Mucosa of descending colon (tissue), 3 donors: ENCODE data around the gene ATP2A2. TPM values are rescaled to one million over a fixed set of nuclear protein-coding genes. Genes with fewer than 3 reads are reported as not detected.

Experiments used
- ATAC-seq: fragments of 200-7000 bp; cut with Tn5 transposase; one replicate; pipeline ENCODE4 v1.9.1; 2020; ENCODE audit warnings: mild to moderate bottlenecking, moderate library complexity
- DNase-seq, 3 donors: peaks; one replicate each; pipeline ENCODE4 v3.0.0-alpha.2; 2020
- H3K36me3 ChIP-seq: fragments of 200-600 bp; one replicate; pipeline ENCODE4 v1.8.0; 2021; ENCODE audit warnings: low read depth, mild to moderate bottlenecking
- H3K4me1 ChIP-seq: fragments of 200-600 bp; one replicate; pipeline ENCODE4 v1.8.0; 2021; ENCODE audit warnings: low read depth, mild to moderate bottlenecking
- H3K4me3 ChIP-seq: fragments of 200-600 bp; one replicate; pipeline ENCODE4 v1.8.0; 2021; ENCODE audit warnings: mild to moderate bottlenecking
- H3K9me3 ChIP-seq: fragments of 200-600 bp; one replicate; pipeline ENCODE4 v1.8.0; 2021; ENCODE audit warnings: mild to moderate bottlenecking
- intact Hi-C, 2 donors: fragments of 100-400 bp; cut with DNase I in 1 of 2; cut with micrococcal nuclease in 1 of 2; formaldehyde crosslinking; loops; one replicate each; pipeline versions ENCODE4 v1.11.0 to v1.11.1; 2022; cut with DNase I, micrococcal nuclease
- long read RNA-seq, 2 donors: library from polyadenylated mRNA; unstranded; transcript quantifications; one replicate each; pipeline ENCODE4 v2.0.0, GENCODE V29; 2019 to 2021
- total RNA-seq, 3 donors: library from RNA; stranded (reverse); fragmentation: NEBNext Ultra II Directional in 2 of 3; extraction: Animal tissue kit (Norgen Biotek cat#: 25700) in 2 of 3; gene quantifications; one replicate each; pipeline versions ENCODE4 v1.2.1 to v1.2.4, GENCODE V29; 2021 to 2023
- TF ChIP-seq, protein P1 (sequence below): fragments of 200-600 bp; IDR thresholded peaks from one replicate; pipeline ENCODE4 v1.8.0; 2022; ENCODE audit warnings: antibody characterized with exemption, mild to moderate bottlenecking
- donor health status: DM: no; HTN: no; CAD: no; lungs with moderate emphysema.
- donor health status: DM: no; HTN: no; CAD: no.
- donor health status: DM: no; HTN: yes; CAD: no.

ATP2A2 gene
- total RNA-seq = 100 to 1,000 TPM; 242 to 287 (median 259) TPM
- long read RNA-seq, donor 1, partial matches to known transcripts = 15 of 34 reads
- long read RNA-seq, donor 1, other reads (novel, unspliced or antisense) = 19 of 34 reads
- long read RNA-seq, donor 2 = 0 reads

DNA sequence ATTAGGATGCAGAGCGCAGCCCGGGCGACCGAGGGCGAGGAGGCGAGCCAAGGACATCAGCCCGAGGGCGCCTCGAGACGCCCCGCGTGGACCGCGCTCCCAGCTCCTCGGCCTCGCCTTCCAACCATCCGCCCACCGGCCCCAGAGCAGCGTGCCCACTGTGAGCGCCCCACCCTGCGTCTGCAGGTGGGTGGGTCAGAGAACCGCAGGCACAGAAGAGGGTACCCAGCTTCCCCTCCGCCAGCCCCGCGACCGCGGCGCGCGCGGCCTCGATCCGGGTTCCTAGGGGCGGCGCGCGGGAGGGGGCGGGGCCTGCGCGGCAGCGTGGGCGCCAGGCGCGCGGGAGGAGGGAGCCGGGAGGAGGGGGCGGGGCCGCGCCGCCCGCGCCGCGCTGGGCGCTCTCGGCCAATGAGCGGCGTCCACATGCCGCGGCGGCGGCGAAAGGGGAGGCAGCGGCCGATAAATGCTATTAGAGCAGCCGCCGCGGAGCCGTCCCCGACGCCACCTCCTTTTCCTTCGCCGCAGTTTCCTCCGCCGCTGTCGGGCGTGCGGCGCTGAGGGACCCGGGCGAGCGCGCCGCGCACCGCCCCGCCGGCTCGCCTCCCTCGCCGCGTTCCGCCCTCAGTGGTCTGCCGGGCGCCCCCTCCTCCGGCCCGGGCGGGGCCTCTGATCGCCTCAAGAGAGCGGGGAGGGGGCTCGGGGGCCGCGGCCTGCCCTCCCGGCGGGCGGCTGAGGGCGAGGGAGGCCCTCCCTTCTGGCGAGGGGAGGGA is at the start of gene ATP2A2:
ATP2A2 (plus strand) TSS at position 469 of the 770 bp plus-strand sequence. CDS start 543 bp downstream, outside the sequence.
- TF ChIP-seq, protein P1, sequence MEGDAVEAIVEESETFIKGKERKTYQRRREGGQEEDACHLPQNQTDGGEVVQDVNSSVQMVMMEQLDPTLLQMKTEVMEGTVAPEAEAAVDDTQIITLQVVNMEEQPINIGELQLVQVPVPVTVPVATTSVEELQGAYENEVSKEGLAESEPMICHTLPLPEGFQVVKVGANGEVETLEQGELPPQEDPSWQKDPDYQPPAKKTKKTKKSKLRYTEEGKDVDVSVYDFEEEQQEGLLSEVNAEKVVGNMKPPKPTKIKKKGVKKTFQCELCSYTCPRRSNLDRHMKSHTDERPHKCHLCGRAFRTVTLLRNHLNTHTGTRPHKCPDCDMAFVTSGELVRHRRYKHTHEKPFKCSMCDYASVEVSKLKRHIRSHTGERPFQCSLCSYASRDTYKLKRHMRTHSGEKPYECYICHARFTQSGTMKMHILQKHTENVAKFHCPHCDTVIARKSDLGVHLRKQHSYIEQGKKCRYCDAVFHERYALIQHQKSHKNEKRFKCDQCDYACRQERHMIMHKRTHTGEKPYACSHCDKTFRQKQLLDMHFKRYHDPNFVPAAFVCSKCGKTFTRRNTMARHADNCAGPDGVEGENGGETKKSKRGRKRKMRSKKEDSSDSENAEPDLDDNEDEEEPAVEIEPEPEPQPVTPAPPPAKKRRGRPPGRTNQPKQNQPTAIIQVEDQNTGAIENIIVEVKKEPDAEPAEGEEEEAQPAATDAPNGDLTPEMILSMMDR = no peak
- Histone ChIP-seq H3K4me3 (peak within 1 kb of the TSS; percentile 70), H3K36me3 (no peaks in the 10 kb centered on the region), H3K9me3 (no peaks in the 10 kb centered on the region), H3K4me1 (peaks cover 27% of the 10 kb centered on the region)
- peak; percentile 91 to 94 (median 93) for DNase-seq
- intact Hi-C loops = loop anchor here in 1 of 2 donors (5.0 kb wide), 1 partner anchor 34 kb away; no protein-coding TSS in a partner anchor
- ATAC-seq = peak; percentile 95

DNA sequence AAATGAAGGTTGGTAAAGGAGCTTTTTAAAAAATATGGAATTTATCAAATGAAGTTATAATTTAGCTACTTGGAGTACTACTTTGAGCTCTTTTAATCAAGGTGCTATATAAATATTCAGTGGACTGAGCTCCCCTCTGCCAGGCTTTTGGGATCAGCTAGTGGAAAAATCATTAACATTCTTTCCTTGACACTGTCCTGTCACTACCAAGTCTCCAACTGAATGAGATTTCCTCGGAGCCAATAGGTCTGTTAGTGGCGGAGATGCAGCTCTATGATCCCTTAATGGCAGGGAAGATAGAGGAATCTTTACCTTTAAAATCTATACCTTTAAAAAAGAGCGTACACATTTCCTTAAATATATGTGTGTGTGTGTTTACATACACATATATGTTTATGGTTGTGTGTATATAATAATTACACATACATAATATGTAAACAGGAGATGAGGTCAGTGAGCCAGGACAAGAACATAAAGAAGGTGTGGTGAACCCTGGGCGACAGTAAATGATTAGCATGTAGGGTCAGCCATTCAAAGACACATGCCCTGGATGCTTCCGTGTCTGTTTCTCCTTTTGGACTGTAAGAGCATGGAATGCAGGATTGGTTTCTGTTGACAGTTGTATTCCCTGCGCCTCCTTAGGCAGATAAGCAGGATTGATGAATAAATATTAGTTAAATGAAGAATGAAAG is 47.7 kb upstream of the ATP2A2 start:
- H3K4me1 ChIP-seq = peaks cover 9% of the 10 kb centered on the region
- no peak for DNase-seq
- no peaks in the 10 kb centered on the region for H3K36me3 ChIP-seq
- TF ChIP-seq, protein P1 = no peak
- H3K4me3 ChIP-seq = no peak overlapping the region
- intact Hi-C loops = no loop called here
- peak; percentile 92 for ATAC-seq
- no peaks in the 10 kb centered on the region for H3K9me3 ChIP-seq

DNA sequence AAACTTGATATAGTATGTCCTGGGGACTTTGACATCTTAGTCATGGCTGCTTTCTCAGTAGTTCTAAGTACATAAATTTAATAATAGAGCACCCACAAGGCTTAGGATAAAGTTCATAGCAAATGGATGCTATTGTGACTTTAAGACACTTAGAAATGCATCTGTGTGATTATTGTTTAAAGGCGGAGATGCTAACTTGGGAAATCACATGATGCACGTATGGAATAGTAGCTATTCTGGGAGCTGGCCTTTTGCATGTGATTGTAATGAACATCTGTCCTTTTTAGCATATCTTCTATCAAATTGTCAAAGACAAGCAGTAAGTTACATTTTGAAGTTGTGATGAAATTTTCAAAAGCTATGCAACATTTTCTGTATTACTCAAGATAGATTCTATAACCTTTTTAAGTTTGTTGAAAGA is 46.7 kb upstream of the ATP2A2 start:
- TF ChIP-seq, protein P1 = no peak
- no peaks in the 10 kb centered on the region for H3K9me3 ChIP-seq
- ATAC-seq = peak; percentile 80
- no peak for DNase-seq
- peaks cover 9% of the 10 kb centered on the region for H3K4me1 ChIP-seq
- H3K4me3 ChIP-seq = no peak overlapping the region
- no peaks in the 10 kb centered on the region for H3K36me3 ChIP-seq
- intact Hi-C loops = no loop called here

DNA sequence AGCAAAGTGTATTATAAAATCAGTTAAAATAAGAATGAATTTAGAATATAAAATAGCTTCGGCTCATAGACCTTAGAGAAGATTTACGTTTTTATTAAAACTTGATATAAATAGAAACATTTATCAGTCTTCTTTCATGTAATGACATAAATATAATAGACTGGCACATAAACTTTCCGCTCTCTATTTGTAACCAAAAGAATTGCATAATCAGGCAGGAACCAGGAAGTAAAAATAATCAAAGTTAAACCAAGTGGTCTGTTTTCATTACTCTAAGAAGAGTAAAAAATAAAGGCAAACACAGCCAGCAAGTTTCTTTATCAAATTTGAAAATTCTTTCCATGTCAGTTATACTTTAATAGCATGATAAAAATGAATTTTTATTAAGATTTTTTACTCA is 46.3 kb upstream of the ATP2A2 start:
- intact Hi-C loops = no loop called here
- TF ChIP-seq, protein P1 = no peak
- DNase-seq = no peak
- no peaks in the 10 kb centered on the region for H3K9me3 ChIP-seq
- ATAC-seq = peak; percentile 61
- H3K36me3 ChIP-seq = no peaks in the 10 kb centered on the region
- H3K4me1 ChIP-seq = peaks cover 9% of the 10 kb centered on the region
- no peak overlapping the region for H3K4me3 ChIP-seq

DNA sequence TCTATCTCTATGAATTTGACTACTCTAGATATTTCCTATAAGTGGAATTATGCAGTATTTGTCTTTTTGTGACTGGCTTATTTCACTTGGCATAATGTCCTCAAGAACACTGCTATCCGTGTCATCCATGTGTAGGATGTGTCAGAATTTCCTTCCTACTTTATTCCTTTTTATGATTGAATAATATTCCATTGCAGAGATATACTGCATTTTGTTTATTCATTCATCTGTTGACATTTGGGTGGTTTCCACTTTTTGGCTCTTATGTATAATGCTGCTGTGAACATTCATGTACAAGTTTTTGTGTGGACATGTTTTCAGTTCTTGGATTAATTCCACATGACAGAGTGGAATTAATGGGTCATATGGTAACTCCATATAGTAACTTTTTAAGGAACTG is 45.7 kb upstream of the ATP2A2 start:
- H3K4me1 ChIP-seq = peaks cover 9% of the 10 kb centered on the region
- no peaks in the 10 kb centered on the region for H3K36me3 ChIP-seq
- TF ChIP-seq, protein P1 = no peak
- H3K4me3 ChIP-seq = no peak overlapping the region
- intact Hi-C loops = no loop called here
- H3K9me3 ChIP-seq = no peaks in the 10 kb centered on the region
- DNase-seq (no peak), ATAC-seq (no peak)
